GDM1 (cell line): ENCODE measurements around the gene SLC2A14.
"Not testable (repeated sequence)": the region's sequence is repeated elsewhere in the genome, so short reads cannot be mapped to it uniquely, and the experiment has no call there.

Source experiments
- DNase-seq: peaks from one replicate; lab custom pipeline; 2025; lab: John Stamatoyannopoulos, UW

Gene SLC2A14

DNA sequence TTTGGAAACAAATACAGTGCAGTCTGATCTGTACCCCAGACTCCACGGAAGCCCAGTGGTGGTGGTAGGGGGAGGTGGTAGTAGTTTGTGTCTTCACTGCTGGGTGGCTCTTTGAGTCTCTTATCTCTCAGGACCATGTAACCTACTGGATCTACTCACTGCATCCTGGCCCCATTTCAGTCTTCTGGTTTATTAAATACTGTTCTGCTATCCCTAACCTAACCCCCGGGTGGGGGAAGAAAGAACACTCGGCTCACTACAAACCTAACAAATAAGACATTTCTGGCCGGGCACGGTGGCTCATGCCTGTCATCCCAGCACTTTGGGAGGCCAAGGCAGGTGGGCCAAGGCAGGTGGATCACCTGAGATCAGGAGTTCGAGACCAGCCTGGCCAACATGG lies 39.5 kb downstream of the SLC2A14 start:
- not testable (repeated sequence) for DNase-seq

DNA sequence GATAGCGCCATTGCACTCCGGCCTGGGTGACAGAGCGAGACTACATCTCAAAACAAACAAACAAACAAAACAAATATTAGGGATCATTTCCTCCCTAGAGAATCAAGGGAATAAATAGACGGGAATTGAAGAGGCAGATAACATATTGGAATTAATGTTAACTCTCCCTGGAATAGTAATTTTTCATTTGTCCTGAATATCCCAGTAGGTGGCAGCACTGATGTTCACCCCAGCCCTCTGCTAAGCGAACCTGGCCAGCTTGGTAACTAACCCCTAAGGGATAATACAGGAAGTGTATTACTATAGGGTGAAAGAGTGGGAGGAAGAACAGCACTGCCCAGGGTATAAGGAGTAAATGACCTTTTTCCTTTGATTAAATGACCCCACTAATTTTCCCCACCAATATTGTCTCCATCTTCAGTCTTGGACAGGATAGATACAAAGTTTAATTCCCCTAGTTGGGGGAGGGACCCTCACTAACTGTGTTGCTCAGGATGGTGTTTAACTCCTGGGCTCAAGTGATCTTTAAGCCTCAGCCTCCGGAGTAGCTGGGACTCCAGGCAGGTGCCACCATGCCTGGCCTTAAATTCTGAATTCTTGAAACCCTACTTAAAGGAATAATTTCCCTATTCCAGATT lies 40.5 kb downstream of the SLC2A14 start:
- DNase-seq = peak; percentile 48

DNA sequence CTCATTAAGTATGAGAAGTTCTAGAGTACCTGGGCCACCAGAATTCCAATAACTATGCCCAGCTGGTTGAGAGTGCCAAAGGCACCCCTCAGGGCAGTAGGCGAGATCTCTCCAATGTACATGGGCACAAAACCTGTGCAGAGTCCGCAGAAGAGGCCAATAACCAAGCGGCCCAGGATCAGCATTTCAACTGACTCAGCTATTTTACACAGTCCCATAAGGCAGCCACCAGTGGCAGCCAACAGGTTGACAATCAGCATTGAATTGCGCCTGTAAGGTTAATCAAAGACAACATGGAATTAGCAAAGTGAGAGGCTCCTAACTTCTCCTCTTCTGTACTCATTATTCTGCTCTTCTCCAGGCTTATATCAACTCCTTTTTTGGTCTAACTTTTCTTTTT lies 43.0 kb downstream of the SLC2A14 start:
- DNase-seq = not testable (repeated sequence)

DNA sequence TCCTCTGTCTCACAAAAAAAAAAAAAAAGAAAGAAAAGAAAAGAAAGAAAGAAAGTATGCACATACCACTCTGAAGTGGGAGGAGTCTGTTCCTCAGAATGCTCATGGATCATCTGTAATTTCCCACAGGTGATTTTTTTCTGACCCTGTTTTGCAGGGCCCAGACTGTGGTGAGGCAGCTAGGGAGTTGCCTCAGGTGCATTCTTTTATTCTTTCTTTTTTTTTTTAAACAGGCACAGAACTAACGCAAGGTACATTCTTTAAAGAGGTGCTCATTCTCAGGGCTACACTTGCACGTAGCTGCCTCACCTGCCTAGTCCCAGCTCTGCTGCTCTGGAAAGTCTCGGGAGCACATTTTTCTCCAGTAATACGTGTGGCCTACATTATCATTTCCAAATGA lies 47.0 kb downstream of the SLC2A14 start:
- DNase-seq = not testable (repeated sequence)

DNA sequence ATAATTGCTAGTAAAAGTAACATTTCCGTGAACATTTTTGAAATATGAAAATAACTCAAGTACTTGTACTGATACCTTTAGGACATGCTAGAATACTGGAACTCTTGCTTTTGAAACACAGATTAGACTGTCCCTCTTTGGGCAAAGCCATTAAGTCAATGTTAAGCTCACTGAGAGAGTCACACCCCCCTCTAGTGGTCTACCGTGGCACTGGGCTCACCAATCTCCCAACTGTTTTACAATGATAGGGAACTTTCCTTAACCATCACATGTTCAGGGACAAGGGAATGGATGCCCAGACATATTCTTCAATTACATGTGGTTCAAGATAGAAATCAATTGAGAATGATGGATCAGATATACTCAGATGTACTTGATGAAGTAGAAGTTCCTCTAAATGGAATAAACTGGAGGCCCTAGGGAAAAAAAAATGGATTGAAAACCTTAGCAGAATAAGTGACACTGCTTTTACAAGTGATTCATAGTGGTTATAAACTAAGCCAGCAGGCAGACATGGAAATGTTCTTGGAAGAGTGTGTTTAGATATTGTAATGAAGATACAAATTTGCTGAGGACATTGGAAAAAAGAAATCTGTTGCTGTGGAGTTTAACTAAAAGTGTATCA lies 65.7 kb downstream of the SLC2A14 start:
- DNase-seq = peak; percentile 69

DNA sequence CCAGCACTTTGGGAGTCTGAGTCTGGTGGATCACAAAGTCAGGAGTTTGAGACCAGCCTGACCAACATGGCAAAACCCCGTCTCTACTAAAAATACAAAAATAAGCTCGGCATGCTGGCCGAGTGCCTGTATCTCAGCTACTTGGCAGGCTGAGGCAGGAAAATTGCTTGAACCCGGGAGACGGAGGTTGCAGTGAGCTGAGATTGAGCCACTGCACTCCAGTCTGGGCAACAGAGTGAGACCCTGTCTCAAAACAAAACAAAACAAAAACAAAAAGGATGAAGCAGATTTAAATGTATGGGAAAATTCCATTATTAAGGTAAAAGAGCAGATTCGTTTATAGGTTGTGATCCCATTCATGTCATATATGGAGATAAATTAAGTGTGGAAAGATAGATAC lies 66.4 kb downstream of the SLC2A14 start:
- DNase-seq = not testable (repeated sequence)

DNA sequence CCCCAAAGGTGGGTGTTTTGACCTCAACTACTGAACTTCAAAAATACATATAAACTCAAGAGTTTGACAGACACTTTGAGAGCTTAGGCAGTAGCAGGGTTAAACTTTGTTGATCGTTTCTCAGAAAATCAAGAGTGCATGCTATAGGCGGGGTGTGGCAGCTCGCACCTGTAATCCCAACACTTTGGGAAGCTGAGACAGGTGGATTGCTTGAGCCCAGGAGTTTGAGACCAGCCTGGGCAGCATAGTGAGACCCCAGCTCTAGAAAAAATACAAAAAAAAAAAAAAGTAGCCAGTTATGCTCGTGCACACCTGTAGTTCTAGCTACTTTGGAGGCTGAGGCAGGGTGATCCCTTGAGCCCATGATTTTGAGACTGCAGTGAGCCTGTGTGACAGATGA lies 71.3 kb downstream of the SLC2A14 start:
- DNase-seq = no peak

DNA sequence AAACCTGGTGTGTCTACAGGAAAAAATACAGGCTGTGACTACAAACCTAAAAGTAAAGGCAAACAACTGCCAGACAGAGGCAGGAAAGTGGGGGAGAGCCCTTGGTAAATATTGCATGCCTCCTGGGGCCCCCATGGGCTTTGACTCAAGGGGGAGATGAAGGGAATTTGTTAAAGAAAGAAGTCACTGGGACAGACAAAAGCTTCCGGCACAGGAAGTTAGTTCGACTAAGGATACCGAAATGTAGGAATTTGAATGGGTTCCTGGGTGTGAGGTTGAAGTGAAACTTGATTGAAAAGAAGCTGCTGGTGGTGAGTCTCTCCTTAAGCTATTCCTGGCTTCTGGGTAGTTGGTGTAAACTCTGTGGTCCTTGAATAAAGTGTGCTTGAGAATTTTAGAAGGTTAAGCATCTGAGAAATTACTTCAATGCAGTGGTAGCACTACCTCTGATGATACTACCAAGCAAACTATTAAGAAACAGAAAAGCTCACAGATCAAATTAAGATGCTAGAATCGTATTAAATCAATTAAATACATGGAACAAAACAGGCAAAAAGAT lies 73.9 kb downstream of the SLC2A14 start:
- not testable (repeated sequence) for DNase-seq

DNA sequence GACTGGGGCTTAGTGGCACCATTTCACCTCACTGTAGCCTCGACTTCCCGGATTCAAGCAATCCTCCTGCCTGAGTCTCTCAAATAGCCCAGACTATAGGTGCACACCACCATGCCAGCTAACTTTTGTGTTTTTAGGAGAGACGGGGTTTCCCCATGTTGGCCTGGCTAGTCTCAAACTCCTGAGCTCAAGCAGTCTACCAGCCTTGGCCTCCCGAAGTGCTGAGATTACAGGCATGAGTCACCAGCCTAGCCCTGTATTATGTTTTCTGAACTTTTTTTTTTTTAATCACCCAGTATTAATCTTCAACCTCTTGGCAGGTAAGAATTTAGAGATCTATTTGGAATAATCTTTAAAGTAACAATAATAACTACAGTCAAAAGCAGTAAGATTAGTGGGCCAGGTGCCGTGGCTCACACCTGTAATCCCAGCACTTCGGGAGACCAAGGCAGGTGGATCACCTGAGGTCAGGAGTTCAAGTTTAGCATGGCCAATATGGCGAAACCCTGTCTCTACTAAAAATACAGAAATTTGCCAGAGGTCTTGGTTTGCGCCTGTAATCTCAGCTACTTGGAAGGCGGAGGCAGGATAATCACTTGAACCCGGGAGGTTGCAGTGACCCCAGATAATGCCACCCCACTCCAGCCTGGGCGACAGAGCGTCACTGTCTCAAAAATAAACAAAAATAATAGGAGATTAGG lies 74.9 kb downstream of the SLC2A14 start:
- DNase-seq = no peak

DNA sequence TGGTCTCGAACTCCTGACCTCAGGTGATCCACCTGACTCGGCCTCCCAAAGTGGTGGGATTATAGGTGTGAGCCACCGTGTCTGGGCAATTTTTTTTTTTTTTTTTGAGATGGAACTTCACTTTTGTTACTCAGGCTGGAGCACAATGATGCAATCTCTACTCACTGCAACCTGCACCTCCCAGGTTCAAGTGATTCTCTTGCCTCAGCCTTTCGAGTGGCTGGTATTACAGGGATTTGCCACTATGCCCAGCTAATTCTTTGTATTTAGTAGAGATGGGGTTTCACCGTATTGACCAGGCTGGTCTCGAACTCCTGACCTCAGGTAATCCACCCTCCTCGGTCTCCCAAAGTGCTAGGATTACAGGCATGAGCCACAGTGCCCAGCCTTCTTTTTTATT lies 75.4 kb downstream of the SLC2A14 start:
- DNase-seq = not testable (repeated sequence)

DNA sequence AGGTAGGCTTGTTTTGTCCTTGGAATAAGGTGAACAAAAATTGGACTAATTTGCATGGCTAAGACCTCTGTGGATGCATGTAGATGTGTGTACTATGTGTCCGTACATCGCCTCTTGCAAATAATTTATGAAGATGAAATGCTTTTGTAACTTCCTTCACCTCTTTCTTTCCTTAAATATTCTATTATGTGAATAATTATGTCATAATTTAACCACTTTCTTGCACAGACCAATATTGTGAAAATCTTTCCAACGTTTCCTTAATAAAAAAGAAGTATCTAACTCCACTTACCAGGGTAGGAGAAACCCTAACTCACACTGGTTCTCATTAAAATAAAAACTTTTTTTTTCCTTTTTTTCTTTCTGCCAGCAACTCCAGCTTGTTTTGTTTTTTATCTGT lies 79.5 kb downstream of the SLC2A14 start:
- DNase-seq = no peak

DNA sequence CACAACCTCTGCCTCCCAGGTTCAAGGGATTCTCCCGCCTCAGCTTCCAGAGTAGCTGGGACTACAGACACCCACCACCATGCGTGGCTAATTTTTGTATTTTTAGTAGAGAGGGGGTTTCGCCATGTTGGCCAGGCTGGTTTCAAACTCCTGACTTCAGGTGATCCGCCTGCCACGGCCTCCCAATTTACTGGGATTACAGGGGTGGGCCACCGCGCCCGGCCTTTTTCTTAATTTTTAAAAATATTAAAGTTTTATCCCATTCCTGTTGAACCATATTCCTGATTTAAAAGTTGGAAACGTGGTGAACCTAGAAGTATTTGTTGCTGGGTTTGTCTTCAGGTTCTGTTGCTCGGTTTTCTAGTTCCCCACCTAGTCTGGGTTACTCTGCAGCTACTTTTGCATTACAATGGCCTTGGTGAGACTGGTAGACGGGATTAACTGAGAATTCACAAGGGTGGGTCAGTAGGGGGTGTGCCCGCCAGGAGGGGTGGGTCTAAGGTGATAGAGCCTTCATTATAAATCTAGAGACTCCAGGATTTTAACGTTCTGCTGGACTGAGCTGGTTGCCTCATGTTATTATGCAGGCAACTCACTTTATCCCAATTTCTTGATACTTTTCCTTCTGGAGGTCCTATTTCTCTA lies 83.7 kb downstream of the SLC2A14 start, which contains the start of gene NANOG:
NANOG (plus strand) TSS at position 519 of the 645 bp plus-strand sequence. CDS start 213 bp downstream, outside the sequence.
- DNase-seq = not testable (repeated sequence)

DNA sequence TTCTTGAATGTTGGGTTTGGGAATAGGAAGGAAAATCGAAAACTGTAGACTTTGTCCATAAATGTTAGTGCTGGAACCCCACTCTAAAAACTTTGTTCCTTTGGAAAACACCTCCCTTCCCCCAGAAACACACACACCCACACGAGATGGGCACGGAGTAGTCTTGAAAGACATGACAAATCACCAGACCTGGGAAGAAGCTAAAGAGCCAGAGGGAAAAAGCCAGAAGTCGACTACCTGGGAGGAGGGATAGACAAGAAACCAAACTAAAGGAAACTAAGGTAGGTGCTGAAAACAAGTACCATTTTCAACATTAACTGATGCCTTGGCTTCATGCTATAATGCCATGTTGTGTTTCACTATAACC lies 84.4 kb downstream of the SLC2A14 start:
- DNase-seq = no peak

DNA sequence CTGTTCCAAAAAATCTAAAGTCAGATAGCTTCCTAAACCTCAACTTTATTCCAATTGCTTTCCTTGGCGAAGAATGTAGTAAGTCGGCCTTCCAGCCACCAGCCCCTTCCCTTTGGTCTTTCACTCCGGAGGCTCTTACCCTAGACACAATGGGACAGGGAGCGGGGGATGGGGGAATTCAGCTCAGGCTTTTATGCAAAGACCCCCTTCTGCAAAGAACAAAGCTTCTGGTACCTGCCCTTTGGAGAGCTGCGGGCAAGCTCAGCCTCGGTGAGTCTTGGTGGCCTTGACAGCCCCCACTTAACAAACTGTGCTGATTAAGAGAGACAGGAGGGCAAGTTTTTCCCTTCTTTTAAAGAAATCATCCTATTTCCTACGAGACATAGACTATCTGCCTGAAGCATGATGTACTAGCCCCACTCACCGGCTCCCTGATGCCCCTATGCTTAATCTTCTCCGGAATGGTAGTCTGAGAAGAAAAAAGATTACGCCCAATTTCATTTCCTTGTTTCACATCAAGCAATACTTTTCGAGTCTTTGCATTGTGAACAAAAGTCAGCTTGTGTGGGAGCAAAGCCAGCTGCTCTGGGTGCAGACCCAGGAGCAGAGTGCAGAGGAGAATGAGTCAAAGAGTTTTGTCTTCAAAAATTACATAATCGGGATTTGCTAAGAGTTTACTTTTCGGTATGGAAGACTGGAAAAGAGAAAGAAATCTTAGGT lies 85.0 kb downstream of the SLC2A14 start:
- no peak for DNase-seq

DNA sequence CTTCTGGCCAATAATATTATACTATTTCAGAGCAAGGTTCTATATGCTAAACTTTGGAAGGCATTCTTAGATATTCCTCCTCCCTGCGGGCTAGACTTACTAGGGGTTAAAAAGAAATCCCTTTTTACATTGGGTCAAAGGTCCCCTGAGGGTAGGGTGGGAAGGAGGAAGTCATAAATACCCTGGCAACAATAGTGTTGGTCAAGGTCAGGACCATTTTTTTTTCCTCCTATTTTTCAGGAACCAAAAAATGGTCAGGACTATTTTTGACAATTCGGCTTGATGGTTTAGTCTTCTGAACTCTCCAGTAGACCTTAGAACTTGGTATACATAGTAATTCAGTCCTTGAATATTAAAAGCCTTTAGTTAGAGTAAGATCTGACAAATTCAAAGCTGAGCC lies 88.0 kb downstream of the SLC2A14 start:
- DNase-seq = no peak

DNA sequence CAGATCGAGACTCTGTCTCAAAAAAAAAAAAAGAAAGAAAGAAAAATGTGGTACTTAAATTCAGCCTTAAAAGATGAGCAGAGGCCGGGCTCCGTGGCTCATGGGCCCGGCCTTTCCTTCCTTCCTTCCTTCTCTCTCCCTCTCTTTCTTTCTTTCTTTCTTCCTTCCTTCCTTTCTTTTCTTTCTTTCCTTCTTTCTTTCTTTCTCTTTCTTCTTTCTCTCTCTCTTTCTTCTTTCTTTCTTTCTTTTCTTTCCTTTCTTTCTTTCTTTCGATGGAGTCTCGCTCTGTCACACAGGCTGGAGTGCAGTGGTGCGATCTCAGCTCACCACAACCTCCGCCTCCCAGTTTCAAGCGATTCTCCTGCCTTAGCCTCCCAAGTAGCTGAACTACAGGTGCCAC lies 89.3 kb downstream of the SLC2A14 start:
- DNase-seq = not testable (repeated sequence)

DNA sequence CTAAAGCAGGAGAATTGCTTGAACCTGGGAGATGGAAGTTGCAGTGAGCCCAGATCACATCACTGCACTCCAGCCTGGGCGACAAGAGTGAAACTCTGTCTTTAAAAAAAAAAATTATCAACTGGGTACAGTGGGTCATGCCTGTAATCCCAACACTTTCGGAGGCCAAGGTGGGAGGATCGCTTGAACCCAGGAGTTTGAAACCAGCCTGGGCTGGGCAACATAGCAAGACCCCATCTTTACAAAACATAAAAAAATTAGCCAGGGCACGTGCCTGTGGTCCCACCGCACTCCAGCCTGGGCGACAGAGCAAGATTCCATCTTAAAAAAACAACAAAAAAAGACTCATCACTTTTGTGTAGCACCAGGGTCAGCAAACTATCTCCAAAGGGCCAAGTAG lies 90.7 kb downstream of the SLC2A14 start:
- DNase-seq = no peak

DNA sequence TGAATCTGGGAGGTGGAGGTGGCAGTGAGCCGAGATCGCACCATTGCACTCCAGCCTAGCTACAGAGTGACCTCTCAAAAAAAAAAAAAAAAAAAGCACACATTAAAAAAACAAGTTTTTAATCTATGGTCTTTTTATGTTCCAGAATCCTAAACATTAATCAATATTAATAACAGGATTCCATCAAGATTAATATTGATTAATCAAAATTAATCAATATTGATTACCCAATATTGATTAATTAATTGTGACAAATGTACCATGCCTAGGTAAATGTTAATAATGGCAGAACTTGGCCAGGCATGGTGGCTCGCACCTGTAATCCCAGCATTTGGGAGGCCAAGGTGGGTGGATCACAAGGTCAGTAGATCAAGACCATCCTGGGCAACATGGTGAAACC lies 91.4 kb downstream of the SLC2A14 start:
- no peak for DNase-seq

DNA sequence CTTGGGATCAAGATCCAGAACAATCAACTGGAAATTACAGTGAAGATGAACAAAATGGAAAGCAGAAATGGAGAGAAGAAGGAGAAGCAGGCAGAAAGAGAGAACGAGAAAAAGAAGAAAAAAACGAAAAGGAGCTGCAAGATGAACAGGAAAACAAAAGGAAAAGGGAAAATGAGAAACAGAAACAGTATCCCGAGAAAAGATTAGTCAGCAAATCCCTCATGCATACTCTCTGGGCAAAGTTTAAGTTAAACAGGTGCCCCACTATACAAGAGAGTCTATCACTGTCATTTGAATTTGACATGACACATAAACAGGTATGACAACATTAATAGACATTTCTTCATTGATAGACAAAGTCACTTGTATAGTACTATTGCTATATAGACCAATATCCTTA lies 102.7 kb downstream of the SLC2A14 start:
- DNase-seq = no peak
